HCT116 (cell line): ENCODE measurements around the gene TAS2R13. TPM values are rescaled to one million over a fixed set of nuclear protein-coding genes. Genes with fewer than 3 reads are reported as not detected.

Source experiments
- ATAC-seq: fragments of 200-7000 bp; cut with Tn5 transposase; 2 replicates; pipeline ENCODE4 v1.9.1; 2020; ENCODE audit warnings: mild to moderate bottlenecking, moderate library complexity
- BruUV-seq: library from RNA; stranded (reverse); fragments of 400-500 nt; replicated peaks from 2 replicates; lab custom pipeline; 2021; lab: Mats Ljungman, UMichigan
- CTCF ChIA-PET: fragments of 300-600 bp; sonication (Branson Sonifier 250); formaldehyde crosslinking; loops from one replicate; lab custom pipeline; 2021; ENCODE audit warnings: antibody characterized with exemption; lab: Charles Lee
- POLR2A ChIA-PET: fragments of 300-600, 350-600 bp; sonication (Branson Sonifier 250); formaldehyde crosslinking; loops from one replicate; lab custom pipeline; 2021; ENCODE audit warnings: antibody characterized with exemption; lab: Charles Lee
- RAD21 ChIA-PET, 2 experiments: fragments of 300-600 bp; sonication (Branson Sonifier 250); formaldehyde crosslinking; loops; one replicate each; lab custom pipeline; 2023; ENCODE audit warnings: low total read pairs in 2 of 2; ENCODE audit not compliant: uncharacterized antibody in 2 of 2, unreplicated experiment in 2 of 2, low non-redundant PET in 1 of 2; lab: Charles Lee
- DNase-seq: peaks from one replicate; pipeline ENCODE4 v3.0.0-alpha.2; 2010; ENCODE audit warnings: low read depth, low spot score
- H2AFZ ChIP-seq: fragments of 200-600 bp; shearing (Covaris generic), sonication (generic); 2 replicates; pipeline ENCODE4 v1.6.1; 2017; ENCODE audit warnings: low read depth, mixed run types, mixed read lengths, antibody characterized with exemption, low read length; ENCODE audit not compliant: poor library complexity, severe bottlenecking
- H3K27ac ChIP-seq: 2 replicates; pipeline ENCODE4 v1.5.1; 2012; ENCODE audit warnings: low read depth, low read length
- H3K27me3 ChIP-seq: fragments of 200-600 bp; sonication (generic); 2 replicates; pipeline ENCODE4 v1.6.1; 2016; ENCODE audit warnings: mixed run types, low read length, mixed read lengths; ENCODE audit not compliant: insufficient read depth
- H3K36me3 ChIP-seq, 2 experiments: fragments of 200-500 bp in 1 of 2; fragments of 200-600 bp in 1 of 2; sonication (Bioruptor generic) in 1 of 2; sonication (generic) in 1 of 2; 2 replicates each; pipeline versions ENCODE4 v1.5.1 to v1.6.1; 2014 to 2016; ENCODE audit warnings: low read length in 2 of 2, inconsistent platforms in 1 of 2, mixed read lengths in 1 of 2, mixed run types in 1 of 2; ENCODE audit not compliant: insufficient read depth in 2 of 2, control insufficient read depth in 1 of 2
- H3K4me1 ChIP-seq, 2 experiments: fragments of 200-600 bp in 1 of 2; sonication (generic) in 1 of 2; 2 replicates each; pipeline versions ENCODE4 v1.5.1 to v1.6.1; 2012 to 2017; ENCODE audit warnings: low read length in 2 of 2, inconsistent platforms in 1 of 2, mild to moderate bottlenecking in 1 of 2, mixed read lengths in 1 of 2, mixed run types in 1 of 2, moderate library complexity in 1 of 2; ENCODE audit not compliant: insufficient read depth in 2 of 2, control insufficient read depth in 1 of 2
- H3K4me2 ChIP-seq: fragments of 200-600 bp; sonication (generic); 2 replicates; pipeline ENCODE4 v1.6.1; 2017; ENCODE audit warnings: mixed run types, low read length, mixed read lengths
- H3K4me3 ChIP-seq, 2 experiments: fragments of 200-600 bp in 1 of 2; sonication (generic) in 1 of 2; replicated peaks in 1 of 2; 2 replicates each; pipeline ENCODE4 v1.5.1; 2011 to 2016; ENCODE audit warnings: low read length in 2 of 2, control low read depth in 1 of 2, low read depth in 1 of 2, mild to moderate bottlenecking in 1 of 2, mixed read lengths in 1 of 2, mixed run types in 1 of 2
- H3K79me2 ChIP-seq: fragments of 200-600 bp; sonication (generic); 2 replicates; pipeline ENCODE4 v1.6.1; 2017; ENCODE audit warnings: mild to moderate bottlenecking, mixed run types, low read length, moderate library complexity, mixed read lengths; ENCODE audit not compliant: insufficient read depth
- H3K9ac ChIP-seq: fragments of 200-600 bp; sonication (generic); 2 replicates; pipeline ENCODE4 v1.6.1; 2016; ENCODE audit warnings: low read length, mixed read lengths
- H3K9me2 ChIP-seq: fragments of 200-600 bp; sonication (generic), shearing (Covaris generic); 2 replicates; pipeline ENCODE4 v1.6.1; 2017; ENCODE audit warnings: mixed run types, mild to moderate bottlenecking, moderate library complexity; ENCODE audit not compliant: insufficient read depth
- H3K9me3 ChIP-seq, 2 experiments: fragments of 200-500 bp in 1 of 2; fragments of 200-600 bp in 1 of 2; sonication (Bioruptor generic) in 1 of 2; sonication (generic) in 1 of 2; 2 replicates each; pipeline ENCODE4 v1.6.1; 2014 to 2017; ENCODE audit warnings: low read length in 2 of 2, mixed read lengths in 2 of 2, inconsistent platforms in 1 of 2, low read depth in 1 of 2, mild to moderate bottlenecking in 1 of 2, mixed run types in 1 of 2, moderate library complexity in 1 of 2; ENCODE audit not compliant: control insufficient read depth in 1 of 2, insufficient read depth in 1 of 2
- H4K20me1 ChIP-seq: fragments of 200-600 bp; sonication (generic), shearing (Covaris generic); 2 replicates; pipeline ENCODE4 v1.6.1; 2017; ENCODE audit warnings: mixed run types, mild to moderate bottlenecking, moderate library complexity; ENCODE audit not compliant: insufficient read depth
- ATF3 ChIP-seq: IDR thresholded peaks from 2 replicates; pipeline ENCODE4 v1.6.1; 2012
- CBX3 ChIP-seq: IDR thresholded peaks from 2 replicates; pipeline ENCODE4 v1.6.1; 2012; ENCODE audit warnings: low read depth
- EGR1 ChIP-seq: IDR thresholded peaks from 2 replicates; pipeline ENCODE4 v1.6.1; 2012; ENCODE audit warnings: low read depth
- ELF1 ChIP-seq: IDR thresholded peaks from 2 replicates; pipeline ENCODE4 v1.6.1; 2012; ENCODE audit warnings: low read depth, borderline replicate concordance
- FOSL1 ChIP-seq: IDR thresholded peaks from 2 replicates; pipeline ENCODE4 v1.6.1; 2012; ENCODE audit warnings: low read depth
- SIN3A ChIP-seq: IDR thresholded peaks from 2 replicates; pipeline ENCODE4 v1.6.1; 2012; ENCODE audit warnings: low read depth
- TCF7L2 ChIP-seq: IDR thresholded peaks from 2 replicates; pipeline ENCODE4 v1.7.0; 2011; ENCODE audit warnings: borderline replicate concordance, inconsistent platforms; ENCODE audit not compliant: insufficient read depth, insufficient read length; ENCODE audit errors: extremely low read depth
- ZBTB33 ChIP-seq: IDR thresholded peaks from 2 replicates; pipeline ENCODE4 v1.6.1; 2011; ENCODE audit warnings: mild to moderate bottlenecking, low read length, moderate library complexity; ENCODE audit not compliant: insufficient replicate concordance; ENCODE audit errors: extremely low read depth
- ZFX ChIP-seq: fragments of 450-650 bp; IDR thresholded peaks from 2 replicates; pipeline ENCODE4 v1.6.1; 2017
- intact Hi-C: fragments of 100-400 bp; cut with micrococcal nuclease; formaldehyde crosslinking; loops from 2 replicates; pipeline ENCODE4 v1.10.0; 2022
- total RNA-seq: library from RNA; stranded (reverse); gene quantifications from one replicate; pipeline ENCODE4 v1.2.1, GENCODE V29; 2021; ENCODE audit not compliant: unreplicated experiment

Gene TAS2R13
- total RNA-seq, 1 experiment from 2014 or later, result 0.91 TPM

DNA sequence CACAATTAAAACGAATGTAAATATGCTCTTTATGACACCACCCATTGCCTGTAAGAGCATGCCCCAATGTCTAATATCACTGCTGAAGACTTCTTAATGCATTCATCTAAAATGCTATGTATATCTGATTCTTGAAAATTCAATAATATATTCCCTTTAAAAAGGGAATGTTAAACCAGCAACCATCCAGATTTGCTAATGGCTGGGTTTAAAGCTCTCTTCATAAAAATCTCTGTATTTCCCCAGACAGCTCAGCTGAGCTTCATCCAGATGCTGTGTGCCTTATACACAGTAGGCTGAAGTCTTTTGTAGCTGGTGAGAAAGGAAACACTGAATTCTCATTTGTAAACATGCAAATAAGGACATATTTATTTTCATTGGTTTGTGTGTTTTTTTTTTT is 29.8 kb upstream of the TAS2R13 start, which contains the start of gene TAS2R14:
Gene TAS2R14, minus strand, starts transcription at position 101 of the 400 bp plus-strand sequence. Its CDS starts 56 bp downstream, at position 45.
- BruUV-seq, result no TSS peak
- no peaks in the 10 kb centered on the region for H4K20me1 ChIP-seq
- no peaks in the 10 kb centered on the region for H3K27me3 ChIP-seq
- no peak for ATAC-seq
- no peak within 1 kb of the TSS for H3K4me3 ChIP-seq
- no peaks in the 10 kb centered on the region for H3K9me3 ChIP-seq
- no peak for DNase-seq
- H3K4me2 ChIP-seq, result no peak within 1 kb of the TSS
- RAD21 ChIA-PET, result no interaction called here
- CTCF ChIA-PET, result no interaction called here
- no peaks in the 10 kb centered on the region for H3K9me2 ChIP-seq
- peaks cover 19 to 38% of the 10 kb centered on the region in 2 experiments for H3K4me1 ChIP-seq
- no peaks in the 10 kb centered on the region for H3K36me3 ChIP-seq
- H3K27ac ChIP-seq, result no peak within 1 kb of the TSS
- H3K79me2 ChIP-seq, result no peaks in the 10 kb centered on the region
- POLR2A ChIA-PET, result no interaction called here
- no peak within 1 kb of the TSS for H3K9ac ChIP-seq
- intact Hi-C loops, result no loop called here
- no peak within 1 kb of the TSS for H2AFZ ChIP-seq
- TF ChIP-seq TCF7L2, result no peak
- no peak for TF ChIP-seq EGR1
- TF ChIP-seq ELF1, result no peak
- TF ChIP-seq FOSL1, result no peak
- no peak for TF ChIP-seq ATF3
- TF ChIP-seq ZFX, result no peak
- TF ChIP-seq CBX3, result no peak
- no peak for TF ChIP-seq ZBTB33
- TF ChIP-seq SIN3A, result no peak
